Nucleus accumbens (tissue), 56 donors: ENCODE data around the gene KRAS.

ENCODE experiments used
- DNase-seq, 56 donors: peaks; one replicate each; lab custom pipeline; 2025; lab: John Stamatoyannopoulos, UW

KRAS gene

DNA sequence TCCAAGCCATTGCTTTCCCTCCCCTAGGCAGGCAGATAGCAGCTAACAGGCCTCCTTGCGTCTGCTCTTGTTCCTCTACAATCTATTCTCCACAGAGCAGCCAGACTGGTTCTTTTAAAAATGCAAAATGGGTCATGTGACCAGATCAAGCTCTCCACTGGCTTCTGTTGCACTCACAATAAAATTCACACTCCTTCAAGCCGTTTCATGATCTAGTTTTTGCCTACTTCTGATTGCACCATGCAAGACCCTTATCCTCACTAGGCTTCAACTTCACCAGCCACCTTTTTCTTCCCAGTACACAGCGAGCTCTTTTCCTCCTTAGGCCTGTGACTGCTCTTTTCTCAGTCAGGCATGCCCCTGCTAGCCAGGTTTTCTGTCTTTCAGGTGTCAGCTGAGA, 6.1 kb upstream of the KRAS start:
- no peak for DNase-seq

DNA sequence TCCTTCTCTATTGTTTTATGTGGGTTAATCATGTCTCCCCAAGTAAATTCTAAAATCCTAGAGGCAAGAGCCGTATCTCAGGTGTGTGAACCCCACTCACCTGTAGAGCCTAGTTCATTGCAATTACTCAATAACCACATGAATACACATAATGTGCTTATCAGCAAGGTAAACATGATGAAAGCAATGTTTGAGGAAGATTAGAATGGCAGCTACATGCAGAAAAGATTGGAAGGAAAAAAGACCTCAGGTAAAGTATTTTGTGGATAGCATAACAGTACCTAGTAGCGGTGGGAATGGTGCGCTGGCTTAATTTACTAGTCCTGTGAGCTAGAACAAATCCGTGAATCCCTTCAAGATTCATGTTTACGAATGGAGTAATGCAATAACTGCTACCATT, 5.3 kb upstream of the KRAS start:
- no peak for DNase-seq

DNA sequence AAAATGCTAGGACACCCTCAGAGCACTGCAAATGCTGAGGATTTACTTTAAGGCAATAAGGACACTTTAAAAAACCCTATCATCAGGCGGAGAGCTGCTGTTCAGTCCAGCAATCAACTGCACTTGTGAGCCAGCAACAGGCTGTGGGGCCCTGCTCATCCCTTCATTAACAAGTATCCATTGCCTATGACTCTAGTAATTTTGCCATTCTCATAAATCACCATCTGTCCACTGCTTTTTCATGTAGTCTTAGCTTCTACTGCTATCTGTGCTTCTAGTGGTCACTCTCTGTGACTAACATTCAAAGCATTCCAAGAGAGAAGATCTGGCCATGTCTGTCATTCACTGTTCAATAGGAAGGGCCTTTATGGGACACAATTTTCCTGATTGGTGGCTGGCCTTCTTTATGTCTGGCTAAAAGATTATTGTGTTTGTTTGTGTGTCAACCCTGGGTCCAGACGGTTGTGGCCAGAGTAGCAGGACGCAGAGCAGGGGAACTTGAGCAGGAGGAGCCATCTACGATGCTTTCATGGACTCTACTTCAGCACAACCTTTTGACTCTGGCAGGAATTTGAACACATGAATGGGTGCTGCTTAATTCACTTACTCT, 3.6 kb upstream of the KRAS start:
- no peak for DNase-seq

DNA sequence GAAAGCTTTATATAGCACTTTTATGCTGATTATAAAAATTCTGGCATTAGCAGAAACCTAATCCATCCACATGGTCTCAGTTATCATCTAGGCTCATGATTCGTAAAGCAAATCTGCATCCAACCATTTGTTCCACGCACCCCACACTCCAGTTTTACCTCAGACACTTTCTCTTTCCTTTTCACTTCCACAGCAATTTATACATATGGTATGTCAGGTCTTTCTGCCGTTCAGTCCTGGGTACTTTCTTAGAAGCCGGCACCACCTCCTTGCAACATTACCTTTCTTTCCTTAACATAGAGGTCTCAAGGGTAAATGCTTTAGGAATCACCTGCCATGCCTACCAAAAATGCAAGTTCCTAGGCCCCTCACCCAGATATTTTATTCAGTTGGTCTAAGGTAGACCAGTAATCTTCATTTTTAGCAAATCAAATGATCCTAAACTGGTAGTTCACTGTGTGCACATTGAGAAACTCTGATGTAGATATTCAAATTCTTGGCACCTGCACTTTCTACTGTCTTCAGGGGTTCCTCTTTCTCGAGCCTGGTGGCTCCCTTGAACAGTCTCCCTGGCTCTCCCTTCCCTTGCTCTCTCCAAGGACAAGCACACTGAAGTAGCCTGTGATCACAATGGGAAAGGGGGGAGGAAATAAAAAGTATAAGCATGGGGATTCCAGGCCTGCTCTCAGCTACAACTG, 2.8 kb upstream of the KRAS start:
- DNase-seq: no peak

DNA sequence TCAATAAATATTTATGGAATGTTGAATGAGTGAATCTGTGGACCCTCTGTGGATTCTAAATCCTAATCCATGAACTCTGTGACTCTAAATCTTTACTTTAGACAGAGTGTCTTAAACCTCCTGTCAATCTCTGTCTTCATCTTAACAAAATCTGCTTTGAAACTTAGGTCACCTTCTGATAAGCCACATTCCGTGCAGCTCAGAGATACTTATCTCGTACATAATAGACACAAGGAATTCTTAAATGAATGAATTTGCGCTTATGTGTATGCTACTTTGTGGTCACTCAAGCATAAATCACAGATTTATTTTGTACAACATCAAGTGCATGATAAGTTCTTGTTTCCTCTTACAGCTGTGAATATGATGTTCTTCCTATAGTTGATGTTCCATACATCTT, 2.2 kb upstream of the KRAS start:
- DNase-seq: no peak

DNA sequence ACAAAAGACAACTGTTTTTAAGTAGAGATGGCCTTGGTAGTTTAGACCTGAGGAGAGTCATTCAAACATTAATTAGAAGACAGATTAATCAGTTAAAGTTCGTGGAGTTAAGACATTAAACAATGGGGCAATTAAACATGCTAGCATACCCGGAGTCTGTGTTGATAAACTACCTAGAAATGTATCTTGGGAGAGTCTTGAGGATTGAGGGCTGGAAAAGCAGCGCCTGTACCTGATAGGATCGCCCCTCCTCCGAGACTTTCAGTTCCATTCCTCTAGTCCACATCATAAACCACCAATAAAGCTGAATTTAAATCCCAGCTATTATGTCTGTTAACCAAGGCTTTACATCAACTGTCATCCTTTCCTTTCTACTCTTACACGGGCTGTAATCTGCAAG, 1.0 kb upstream of the KRAS start:
- DNase-seq: no peak

DNA sequence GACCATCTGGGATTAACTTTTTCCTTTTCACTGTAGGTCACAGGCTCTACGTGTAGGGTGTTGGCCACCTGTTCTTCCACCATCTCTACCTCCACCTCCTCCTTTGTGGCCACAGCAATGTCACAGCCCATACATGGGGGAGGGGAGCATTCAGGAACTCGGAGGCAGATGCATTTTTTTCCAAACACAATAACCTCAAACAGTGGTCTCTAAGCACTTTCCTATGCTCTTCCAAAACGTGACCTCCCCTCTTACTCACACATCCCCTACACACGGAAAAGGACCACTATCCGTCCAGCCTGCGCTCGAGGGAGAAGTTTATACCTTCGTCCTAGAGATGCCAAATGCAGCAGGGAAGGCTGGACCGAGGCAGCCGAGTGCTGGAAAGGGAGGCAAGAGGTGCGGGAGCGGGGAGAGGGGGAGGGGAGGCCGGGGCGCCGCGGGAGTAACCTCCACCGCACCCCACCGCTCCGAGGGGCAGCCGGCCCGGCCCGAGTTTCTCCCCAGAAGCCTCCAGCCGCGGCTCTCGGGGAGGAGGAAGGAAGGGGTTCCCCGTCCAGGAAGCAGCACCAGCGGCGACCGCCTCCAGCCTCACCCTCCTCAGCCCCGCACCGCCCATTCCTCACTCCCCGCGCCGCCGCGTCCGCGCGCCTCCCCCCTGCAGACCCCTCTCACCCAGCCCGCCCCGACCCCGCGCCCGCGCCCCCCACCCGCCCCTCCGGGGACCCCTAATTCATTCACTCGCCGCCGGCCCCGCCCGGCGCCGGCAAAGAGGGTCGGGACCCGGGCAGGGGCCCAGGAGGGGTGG, 594 bp downstream of the KRAS start:
- DNase-seq: peak in 36 of 56 donors; percentile 1 to 58 (median 35)

DNA sequence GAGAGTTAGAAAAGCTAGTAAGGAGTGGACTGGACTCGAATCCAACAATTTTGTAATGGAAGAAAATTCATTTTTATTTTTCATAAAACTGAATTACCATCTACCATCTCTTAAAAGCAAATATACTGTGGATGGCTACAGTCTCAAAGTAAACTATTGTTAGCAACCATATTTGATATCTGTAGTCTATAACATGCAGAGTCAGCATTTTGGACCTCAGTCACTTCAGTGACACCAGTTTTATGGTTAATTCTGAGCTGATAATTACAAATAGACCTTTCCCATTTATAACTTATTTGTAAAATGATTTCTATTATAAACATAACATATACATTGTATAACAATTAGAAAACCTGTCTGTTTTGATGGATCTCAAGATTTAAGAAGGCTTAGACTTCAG, 2.0 kb downstream of the KRAS start:
- DNase-seq: no peak

DNA sequence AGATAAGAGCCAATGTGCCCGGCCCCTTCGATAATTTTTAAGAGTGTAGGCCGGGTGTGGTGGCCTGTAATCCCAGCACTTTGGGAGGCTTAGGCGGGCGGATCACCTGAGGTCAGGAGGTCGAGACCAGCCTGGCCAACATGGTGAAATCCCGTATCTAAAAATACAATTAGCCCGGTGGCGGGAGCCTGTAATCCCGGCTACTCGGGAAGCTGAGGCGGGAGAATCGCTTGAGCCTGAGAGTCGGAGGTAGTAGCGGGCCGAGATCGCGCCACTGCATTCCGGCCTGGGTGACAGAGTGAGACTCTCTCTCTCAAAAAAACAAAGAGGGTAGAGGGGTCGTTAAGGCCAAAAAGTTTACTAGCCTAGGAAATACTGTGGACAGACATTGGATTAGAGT, 2.6 kb downstream of the KRAS start:
- peak in 1 of 56 donors; percentile 1 for DNase-seq

DNA sequence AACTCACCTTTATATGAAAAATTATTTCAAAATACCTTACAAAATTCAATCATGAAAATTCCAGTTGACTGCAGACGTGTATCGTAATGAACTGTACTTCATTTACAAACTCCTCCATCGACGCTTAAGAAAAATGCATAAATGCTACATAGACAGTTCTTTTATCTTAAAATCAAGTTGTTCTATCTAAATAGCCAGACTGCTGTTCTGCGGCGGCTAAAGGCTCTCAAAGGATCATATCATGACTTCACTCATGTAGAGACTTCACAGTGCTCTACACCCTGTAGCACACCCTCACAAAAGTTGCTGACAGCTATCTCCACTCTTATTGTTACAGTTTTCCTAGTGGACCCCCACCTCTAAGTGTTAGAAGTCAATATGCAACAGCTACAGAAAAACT, 5.2 kb downstream of the KRAS start:
- DNase-seq: no peak

DNA sequence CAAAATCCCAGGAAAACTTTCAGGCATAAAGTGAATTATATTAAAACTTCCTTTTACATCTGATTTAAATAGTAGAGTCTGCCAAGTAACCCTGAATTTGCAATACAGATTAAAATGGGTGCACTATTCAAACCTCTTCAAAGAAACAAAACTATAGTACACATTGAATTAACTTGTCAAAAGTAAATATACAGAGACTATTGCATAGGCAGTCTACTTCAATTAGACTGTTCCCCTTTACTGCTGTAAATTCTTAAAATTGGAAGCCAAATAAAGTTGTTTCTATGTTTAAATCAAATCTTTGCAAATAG, 7.1 kb downstream of the KRAS start:
- DNase-seq: no peak

DNA sequence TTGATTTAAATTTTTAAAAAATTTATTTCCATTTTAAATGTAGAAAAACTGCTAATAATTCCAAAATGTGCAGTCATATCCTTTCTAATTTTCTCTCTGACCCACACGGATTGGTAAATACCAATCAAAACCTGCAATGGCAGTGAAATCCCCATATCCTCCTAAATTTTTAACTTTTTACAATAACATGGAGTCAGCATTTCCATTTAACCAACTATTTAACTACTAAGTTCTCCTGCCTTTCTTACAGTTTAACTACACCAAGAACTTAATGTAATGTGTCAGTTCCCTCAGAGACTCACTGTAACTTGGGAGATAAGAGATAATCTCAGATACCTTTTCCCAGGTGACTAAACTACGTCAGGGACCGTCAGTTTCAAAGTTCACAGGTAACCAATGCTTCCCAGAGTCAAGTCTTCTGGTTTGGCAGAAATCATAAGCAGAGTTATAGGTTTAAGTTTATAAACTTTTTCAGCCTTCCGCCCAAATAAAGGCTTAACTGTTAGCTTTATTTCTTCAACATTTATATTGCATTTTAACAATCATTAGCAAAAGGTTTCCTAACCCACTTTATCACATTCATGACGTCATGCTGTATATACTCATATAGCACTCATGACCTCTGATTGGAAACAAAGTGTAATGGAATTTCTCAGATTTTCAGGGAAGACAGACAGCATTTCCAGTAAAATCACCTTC, 7.6 kb downstream of the KRAS start:
- DNase-seq: no peak

DNA sequence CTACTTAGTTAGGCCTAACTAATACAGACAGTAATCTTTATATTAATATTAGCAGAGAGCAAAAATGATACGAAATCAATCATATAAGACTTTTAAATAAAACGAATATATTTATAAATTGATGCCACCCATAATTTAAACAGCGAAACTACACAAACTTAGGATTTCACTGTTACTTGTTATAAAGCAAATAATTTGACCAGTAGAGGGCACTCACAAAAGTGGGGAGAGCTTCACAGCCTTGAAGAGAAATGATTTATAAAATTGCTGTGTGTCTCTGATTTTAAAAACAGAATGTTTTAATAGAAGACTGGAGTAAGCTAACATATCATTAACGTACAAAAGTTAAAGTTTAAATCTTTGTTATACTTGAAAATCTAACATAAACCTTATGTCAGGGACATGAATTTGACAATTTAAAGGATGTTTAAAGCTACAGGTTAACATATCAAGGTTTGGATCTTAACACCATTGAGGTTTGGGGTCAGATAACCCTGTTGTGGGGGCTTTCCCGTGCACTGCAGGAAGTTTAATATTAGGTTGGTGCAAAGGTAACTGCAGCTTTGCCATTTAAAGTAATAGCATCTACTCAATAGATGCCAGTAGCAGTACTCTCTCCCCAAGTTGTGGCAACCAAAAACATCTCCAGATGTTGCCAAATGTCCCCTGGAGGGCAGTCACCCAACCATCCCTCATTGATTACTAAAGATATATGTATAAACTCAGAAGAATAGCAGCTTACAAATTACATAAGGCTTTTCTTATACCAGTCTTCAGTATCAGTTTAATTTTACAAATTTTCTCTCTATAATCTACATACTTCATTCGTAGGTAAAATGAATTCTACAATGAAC, 9.3 kb downstream of the KRAS start:
- DNase-seq: peak in 2 of 56 donors; percentile 0 to 2

DNA sequence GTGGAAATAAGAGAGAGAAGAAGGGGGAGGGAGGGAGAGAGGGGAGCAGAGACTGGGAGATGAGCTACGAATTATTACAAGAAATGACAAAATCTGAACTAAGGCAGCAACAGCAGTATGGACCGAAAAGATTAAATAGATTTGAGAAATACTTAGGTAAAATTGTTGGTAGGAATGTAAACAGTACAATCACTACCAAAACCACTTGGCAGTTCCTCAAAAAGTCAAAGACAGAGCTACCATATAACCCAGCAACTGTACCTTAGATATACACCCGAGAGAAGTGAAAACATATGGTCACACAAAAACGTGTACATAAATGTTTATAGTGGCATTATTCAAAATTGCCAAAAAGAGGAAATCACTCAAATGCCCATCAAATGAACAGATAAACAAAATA, 14.1 kb downstream of the KRAS start:
- no peak for DNase-seq

DNA sequence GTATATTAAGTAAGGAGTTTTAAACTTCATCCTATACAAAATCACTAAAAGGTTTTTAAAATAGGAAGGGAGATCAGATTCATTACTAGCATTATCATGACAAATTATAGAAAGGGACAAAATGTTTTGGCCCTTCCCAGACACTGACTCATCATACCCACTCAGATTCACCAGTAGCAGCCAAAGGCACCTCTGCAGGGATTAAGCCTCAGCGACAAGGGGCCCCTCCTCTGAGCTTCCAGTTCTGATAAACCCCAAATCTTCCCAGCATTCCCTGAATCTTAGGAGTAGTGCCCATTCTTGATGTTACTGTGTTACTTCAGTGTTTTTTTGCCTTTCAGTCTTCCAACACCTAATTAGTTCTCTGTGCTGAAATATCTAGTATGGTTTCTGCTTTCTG, 14.5 kb downstream of the KRAS start:
- DNase-seq: no peak

DNA sequence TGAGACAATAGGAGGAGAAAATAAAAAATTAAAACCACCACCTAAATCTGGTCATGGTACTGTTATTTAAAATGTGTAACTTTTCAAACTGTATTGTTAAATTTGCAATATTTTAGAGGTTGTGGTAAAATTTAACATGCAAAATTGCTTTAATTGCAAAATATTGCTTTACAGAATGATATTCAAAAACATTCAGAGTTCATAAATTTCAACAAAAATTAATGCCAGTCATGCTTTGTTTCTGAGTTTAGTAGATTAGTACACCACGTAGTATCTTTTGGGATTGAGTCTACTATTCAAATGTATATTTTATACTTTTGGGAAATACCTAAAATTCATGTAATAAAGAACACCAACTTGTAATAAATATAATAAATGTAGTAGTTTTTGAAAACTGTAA, 37.4 kb downstream of the KRAS start:
- DNase-seq: no peak

DNA sequence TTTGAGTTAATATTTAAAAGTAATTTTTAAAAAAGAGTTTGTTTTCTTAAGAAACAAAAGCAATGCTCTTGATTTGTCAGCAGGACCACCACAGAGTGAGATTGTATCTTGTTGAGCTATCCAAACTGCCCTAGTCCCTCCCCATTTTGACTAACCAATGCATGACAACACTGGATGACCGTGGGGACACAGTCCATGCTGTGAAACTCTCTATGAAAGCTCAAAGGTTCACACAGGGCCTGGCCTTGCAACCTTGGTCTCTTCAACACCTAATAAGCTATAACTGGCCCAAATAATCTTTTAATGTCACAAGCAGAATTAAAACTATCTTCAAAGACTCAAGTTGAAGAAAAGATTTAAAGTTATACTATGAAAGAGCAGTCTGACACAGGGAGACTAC, 42.2 kb downstream of the KRAS start:
- no peak for DNase-seq

DNA sequence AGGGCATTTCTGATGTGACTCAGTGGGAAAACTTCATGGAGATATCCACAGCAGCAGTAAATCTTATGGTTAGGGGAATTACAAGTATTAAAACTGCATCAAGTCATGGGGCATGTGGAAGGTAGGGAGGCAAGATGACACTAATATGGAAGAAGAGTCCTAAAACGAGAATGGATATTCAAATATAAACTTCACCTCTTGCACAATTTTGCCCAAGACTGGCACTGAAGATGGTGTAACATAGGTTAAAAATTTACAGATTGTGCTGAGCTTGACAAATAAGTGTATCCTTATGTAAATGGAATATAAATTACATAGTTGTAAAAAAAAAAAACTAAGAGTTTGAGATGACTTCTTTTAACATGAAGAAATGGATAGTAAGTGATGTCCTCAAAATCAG, 42.9 kb downstream of the KRAS start:
- DNase-seq: no peak

DNA sequence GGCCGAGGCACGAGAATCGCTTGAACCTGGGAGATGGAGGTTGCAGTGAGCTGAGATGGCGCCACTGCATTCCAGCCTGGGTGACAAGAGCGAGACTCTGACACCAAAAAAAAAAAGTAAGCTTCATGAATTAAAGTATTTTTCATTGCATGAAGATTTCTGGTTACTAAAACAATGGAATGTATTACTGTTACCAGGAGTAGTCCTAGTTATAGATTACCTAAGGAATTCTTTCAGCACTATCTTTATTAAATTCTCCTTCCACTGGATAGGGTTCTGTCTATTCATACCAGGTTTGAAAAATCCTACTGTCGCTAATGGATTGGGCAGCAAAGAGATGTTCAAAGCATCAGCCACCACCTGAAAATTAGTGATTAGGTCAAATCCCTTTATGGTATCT, 43.3 kb downstream of the KRAS start:
- DNase-seq: no peak

DNA sequence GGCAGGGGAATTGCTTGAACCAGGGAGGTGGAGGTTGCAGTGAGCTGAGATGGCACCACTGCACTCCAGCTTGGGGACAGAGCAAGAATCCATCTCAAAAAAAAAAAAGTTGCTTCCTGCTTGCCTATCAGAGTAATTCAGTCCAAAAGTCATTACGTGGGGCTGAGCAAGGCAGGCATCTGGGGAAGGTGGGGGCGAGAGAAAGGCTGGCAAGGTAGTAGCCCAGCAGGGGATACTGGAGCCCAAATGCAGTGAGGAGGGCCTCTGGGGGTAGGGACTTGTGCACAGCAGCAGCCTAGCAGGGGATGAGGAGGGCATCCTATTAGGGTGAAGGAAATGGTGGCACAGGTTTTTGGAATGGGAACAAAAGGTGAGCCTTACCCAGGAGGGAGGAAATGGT, 48.6 kb downstream of the KRAS start:
- DNase-seq: no peak

DNA sequence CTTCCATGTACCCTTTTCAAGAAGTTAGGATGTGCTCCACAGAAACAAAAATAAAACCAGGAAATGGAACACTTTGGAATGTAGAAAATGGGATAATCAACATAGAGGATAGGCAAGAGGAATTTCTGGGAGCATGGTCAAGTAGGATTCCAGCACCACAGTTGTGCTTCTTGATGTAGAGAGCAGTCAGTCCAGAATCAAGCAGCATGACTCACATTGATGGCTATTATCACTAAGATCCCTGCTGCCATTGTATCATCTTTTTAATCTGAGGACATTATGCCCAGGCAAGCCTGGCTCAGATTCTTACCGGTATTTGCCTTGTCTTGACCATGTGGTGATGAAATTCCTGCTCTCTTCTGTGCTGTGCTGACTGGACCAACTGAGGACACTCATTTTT, 50.0 kb downstream of the KRAS start:
- no peak for DNase-seq
